GM21717 (cell line): ENCODE data around the gene CEP192.
"Not testable (repeated sequence)": the region's sequence is repeated elsewhere in the genome, so short reads cannot be mapped to it uniquely, and the experiment has no call there.

Experiments
- ATAC-seq: cut with Tn5 transposase; IDR thresholded peaks from one replicate; pipeline ENCODE4 v1.9.1; 2021; ENCODE audit warnings: mild to moderate bottlenecking, moderate library complexity; ENCODE audit not compliant: unreplicated experiment

Gene CEP192

GRCh38 chr18:13028869-13029268, 37.7 kb downstream of the CEP192 start:
- ATAC-seq: no peak

GRCh38 chr18:13032173-13032572, 41.0 kb downstream of the CEP192 start:
- no peak for ATAC-seq

DNA sequence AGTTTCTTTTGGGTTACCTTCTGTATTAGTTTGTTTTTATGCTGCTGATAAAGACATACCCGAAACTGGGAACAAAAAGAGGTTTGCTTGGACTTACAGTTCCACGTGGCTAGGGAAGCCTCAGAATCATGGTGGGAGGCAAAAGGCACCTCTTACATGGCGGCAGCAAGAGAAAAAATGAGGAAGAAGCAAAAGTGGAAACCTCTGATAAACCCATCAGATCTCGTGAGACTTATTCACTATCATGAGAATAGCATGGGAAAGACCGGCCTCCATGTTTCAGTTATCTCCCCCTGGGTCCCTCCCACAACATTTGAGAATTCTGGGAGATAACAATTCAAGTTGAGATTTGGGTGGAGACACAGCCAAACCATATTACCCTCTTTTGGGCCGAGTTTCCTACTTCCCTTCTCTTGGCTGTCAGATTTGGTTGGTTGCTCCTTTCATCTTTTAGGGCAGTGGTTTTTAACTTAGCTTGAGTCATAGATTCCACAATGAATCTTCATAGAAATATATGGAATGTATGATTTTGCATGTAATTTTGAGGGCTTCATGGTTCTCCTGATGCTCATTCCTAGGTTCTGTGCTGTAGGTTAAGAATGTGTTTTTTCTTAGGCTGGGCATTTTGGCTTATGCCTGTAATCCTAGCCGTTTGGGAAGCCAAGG, 44.2 kb downstream of the CEP192 start:
- ATAC-seq: no peak

DNA sequence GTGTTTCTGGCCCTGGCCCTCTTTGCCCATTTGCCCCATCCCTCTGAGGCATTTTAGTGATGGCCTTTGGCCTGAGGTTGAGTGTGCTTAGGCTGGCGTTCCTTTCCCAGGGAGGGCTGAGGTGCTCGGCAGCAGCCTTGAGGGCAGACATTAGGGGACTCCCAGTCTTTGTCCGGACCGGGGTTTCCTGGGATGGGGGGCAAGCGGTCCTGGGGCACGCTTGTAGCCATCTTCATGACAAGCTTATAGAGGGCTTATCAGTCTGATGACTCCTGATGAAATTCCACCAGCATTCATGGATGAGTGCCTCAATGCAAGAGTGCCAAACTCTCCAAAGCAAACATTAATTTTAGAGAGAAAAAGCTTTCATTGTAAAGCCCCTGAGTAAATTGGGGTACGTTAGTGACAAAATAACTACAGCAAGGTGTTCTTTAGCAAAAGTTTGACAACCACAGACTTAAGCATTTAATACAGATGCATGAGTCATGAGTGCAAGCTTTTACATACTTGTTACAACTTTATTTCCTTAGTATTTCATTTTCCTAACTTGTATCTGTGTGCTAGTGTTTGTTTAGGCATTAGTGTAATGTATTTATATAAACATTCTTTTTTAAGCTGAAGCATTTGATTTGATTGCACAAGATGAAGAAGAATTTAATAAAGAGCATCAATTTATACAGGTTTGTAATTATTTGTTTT, 45.6 kb downstream of the CEP192 start:
- no peak for ATAC-seq

GRCh38 chr18:13039806-13040205, 48.6 kb downstream of the CEP192 start:
- ATAC-seq: no peak

- no peak for ATAC-seq
Measured at GRCh38 chr18:13043066-13043465, 51.9 kb downstream of the CEP192 start.

DNA sequence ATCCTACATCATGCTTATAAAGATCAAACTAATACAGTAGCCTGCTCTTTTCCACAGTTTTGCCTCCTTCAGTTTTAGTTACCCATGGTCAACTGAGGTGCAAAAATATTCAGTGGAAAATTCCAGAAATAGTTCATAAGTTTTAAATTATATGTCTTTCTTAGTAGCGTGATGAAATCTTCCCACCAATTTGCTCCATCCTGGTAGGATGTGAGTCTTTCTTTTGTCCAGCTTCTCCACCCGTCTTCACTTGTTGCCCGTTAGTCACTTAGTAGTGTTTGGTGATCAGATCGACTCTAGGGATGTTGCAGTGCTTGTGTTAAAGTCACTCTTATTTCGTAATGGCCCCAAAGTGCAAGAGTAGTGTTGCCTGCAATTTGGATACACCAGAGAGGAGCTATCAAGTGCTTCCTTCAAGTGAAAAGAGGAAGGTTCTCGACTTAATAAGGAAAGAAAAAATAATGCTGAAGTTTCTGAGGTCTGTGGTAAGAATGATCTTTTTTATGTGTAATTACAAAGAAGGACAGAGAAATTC, 57.0 kb downstream of the CEP192 start:
- no peak for ATAC-seq

DNA sequence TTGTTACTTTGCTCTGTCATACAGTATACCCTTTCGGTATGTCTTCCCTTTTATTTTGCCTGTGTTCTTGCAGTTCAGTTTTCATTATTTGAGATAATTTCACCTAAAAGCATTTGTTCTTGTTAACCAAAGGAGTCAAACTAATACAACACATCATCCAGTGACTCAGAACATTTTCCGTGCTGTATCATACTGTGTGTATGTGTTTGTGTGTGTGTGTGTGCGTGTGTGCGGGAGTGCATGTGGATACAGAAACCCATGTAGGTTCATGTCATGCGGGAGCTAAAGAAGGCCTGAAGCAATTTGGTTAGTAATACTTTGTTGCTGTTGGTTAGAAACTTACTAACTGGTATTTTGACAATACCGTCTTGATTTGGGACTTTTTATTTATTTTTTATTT, 60.0 kb downstream of the CEP192 start:
- no peak for ATAC-seq

GRCh38 chr18:13051950-13052349, 60.8 kb downstream of the CEP192 start:
- no peak for ATAC-seq

DNA sequence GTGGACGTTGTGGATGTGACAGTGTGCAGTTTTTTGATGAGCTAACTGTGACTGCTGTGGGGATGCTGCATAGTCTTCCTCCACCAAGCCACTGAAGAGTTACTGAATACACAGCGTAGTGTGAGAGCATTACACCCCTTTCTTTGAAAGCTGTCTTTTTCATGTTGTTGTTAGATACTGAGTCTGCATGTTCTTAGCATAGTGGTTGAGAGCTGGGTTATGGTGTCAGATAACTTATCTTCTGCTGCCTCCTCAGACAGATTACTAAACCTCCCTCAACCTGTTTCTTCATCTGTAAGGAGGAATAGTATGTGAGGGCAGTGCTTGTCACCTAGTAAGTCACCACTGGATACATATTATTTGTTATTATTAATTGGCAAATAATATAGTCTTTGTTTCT, 63.2 kb downstream of the CEP192 start:
- no peak for ATAC-seq

- no peak for ATAC-seq
Measured at GRCh38 chr18:13061630-13062189, 70.5 kb downstream of the CEP192 start.

GRCh38 chr18:13067124-13067523, 76.0 kb downstream of the CEP192 start:
- no peak for ATAC-seq

DNA sequence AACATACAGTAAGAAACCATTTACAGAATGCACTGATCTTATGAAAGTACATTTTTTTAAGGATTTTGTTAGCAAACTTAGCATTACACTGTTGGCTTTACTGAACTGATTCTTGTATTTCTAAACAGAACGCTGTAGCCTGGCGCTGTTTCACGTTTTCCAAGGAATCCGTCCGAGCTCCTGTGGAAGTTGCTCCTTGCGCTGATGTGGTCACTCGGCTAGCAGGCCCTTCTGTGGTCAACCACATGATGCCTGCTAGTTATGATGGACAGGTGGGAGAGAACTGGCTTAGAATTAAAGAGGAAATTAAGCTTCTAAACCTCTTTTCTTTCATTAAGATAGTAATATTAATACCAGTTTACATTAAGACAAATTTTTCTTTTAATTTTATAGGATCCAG, 76.8 kb downstream of the CEP192 start:
- ATAC-seq: no peak

- ATAC-seq: no peak
Measured at GRCh38 chr18:13070460-13070859, 79.3 kb downstream of the CEP192 start.

DNA sequence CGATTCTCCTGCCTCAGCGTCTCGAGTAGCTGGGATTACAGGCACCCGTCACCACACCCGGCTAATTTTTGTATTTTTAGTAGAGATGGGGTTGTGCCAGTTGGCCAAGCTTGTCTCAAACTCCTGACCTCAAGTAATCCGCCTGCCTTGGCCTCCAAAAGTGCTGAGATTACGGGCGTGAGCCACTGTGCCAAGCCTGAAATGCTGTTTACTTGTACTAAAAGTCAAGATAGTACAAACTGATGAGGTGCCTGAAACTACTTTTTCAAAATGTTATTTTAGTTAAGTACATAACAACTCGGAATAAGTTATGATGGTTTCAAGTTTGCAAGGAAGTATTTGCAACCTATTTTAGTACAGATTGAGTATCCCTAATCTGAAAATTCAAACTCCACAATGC, 85.7 kb downstream of the CEP192 start:
- no peak for ATAC-seq

GRCh38 chr18:13077473-13077872, 86.3 kb downstream of the CEP192 start:
- ATAC-seq: no peak

GRCh38 chr18:13078065-13078464, 86.9 kb downstream of the CEP192 start:
- ATAC-seq: not testable (repeated sequence)

GRCh38 chr18:13086906-13087305, 95.7 kb downstream of the CEP192 start:
- no peak for ATAC-seq

DNA sequence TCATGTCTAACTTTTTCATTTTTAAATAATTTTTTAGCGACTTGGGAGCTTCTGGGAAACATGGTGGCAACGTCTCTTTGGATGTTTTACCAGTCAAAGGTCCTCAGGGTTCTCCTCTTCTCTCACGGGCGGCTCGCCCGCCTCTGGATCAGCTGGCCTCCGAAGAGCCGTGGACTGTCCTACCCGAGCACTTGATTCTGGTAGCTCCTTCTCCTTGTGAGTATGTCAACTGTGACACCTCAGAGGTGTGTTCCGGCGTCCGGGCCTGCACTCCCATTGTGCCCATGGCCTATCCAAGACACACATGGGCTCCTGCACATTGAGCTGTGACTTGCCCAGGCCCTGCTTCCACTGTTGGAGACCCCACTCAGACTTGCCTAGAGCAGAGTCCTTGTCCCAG, 104.3 kb downstream of the CEP192 start:
- no peak for ATAC-seq

GRCh38 chr18:13096232-13096631, 105.1 kb downstream of the CEP192 start:
- ATAC-seq: no peak

GRCh38 chr18:13096719-13097118, 105.6 kb downstream of the CEP192 start:
- ATAC-seq: no peak

DNA sequence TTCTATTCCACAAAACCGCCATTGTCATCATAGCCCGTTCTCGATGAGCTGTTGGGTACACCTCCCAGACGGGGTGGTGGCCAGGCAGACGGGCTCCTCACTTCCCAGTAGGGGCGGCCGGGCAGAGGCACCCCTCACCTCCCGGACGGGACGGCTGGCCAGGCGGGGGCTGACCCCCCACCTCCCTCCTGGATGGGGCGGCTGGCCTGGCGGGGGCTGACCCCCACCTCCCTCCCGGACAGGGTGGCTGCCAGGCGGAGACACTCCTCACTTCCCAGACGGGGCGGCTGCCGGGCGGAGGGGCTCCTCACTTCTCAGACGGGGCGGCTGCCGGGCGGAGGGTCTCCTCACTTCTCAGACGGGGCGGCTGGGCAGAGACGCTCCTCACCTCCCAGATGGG, 106.9 kb downstream of the CEP192 start:
- not testable (repeated sequence) for ATAC-seq
